OCI-M2 (cell line): ENCODE data around the gene MYL9.

Experiments
- DNase-seq: peaks from one replicate; lab custom pipeline; 2025; ENCODE audit not compliant: unreplicated experiment; lab: John Stamatoyannopoulos, UW

MYL9 gene

DNA sequence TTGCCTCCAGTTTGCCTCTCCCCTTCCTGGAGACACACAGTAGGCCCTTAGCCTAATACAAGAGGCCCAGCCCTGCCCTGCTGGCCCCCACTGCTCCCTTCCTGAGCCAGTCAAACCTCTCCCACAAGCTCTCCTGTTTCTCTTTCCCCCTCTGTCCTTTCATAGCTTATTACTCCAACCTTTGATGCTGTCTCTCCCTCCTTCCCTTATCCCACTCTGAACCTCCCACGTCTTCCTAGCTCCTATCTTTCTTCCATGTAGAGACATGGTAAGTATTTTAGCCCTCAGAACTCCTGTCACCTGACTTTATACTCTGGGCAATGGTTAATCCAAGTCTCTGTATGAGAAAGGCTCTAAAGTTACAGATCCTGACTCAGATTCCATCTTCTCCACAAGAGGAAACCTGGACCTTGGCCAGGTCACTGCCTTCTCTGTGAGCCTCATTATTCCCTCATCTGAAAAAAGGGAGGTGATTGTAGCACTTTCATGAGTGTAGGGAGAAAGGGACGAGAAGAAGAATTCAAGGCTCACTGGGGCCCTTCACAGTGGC lies 38.8 kb downstream of the MYL9 start:
- no peak for DNase-seq

DNA sequence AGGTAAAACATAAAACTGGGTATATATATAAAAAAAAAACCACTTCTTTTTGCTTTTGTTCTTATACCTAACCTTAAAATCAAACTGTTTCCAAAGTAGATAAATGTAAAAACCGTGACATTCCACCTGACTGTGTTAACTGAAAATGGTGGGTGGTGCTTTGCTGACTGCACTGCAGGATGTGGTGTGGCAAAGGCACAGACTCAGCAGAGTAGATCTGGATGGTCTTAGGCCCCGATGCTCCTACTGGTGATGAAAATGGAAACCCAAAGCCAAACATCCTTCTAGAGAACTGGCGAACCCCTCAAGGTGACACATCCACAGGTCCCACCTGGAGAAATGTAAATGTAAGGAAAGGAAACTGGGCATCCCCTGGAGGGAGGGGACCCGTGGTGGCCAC lies 41.0 kb downstream of the MYL9 start:
- DNase-seq, result no peak

DNA sequence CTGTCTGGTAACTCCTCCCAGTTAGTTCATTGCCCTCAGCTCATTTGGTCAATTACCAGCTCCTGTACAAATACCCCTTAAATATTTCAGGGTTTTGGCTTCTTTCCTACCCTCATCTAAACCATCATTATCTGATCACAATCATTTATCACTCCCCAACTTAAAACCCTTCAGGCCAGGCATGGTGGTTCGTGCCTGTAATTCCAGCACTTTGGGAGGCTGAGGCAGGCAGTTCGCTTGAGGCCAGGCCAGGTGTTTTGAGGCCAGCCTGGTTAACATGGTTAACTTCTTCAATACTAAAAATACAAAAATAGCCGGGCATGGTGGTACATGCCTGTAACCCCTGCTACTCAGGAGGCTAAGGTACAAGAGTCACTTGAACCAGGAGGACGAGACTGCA lies 41.5 kb downstream of the MYL9 start:
- no peak for DNase-seq

DNA sequence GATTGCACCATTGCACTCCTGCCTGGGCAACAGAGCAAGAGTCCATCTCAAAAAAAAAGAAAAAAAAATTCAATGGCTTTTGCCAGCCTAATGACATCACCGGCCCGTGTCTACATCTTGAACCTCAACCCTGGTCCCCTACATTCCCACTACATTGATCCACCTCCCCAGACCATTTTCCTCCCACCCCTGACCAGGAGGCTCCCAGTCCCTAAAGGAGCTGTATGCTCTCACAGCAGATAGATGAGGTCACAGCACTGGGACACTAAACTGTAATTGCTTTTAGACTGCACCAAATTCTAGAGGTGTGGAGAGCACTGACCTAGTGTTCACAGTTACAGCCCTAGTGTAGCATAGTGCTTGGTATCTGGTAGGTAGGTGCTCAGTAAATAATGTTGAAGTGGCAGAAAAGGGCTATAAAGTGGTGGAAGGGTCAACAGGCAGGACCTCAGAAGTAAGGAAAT lies 42.7 kb downstream of the MYL9 start:
- no peak for DNase-seq

DNA sequence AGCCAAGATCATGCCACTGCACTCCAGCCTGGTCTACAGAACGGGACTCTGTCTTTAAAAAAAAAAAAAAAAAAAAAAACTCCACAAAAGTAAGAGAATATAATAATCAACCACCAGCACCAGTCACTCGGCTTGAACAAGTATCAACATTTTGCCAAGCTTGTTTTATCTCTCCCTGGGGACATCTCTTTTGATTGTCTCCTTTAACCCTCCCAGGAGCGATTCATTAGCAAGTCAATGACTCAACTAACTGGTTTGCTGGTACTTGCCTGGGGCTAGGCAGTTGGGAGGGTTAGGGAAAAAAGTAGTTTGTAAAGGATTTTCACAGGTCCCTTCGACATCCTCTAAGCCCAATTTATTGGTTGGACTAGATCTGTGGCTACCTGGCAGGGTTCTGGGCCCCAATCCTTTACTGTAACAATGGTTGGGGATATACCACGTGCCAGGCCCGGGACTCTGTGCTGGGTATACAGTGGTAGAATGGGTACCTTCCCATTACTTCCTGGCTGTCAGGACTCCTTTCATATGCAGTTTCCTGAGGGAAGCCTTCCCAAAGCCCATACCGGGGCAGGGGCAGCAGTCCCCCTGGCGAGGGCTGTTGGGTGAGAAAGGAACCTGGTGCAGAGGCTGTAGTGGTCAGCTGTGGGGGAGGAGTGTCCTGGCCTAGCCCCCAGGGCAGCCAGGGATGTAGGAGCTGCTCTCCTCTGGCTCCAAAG lies 44.2 kb downstream of the MYL9 start:
- DNase-seq, result no peak

DNA sequence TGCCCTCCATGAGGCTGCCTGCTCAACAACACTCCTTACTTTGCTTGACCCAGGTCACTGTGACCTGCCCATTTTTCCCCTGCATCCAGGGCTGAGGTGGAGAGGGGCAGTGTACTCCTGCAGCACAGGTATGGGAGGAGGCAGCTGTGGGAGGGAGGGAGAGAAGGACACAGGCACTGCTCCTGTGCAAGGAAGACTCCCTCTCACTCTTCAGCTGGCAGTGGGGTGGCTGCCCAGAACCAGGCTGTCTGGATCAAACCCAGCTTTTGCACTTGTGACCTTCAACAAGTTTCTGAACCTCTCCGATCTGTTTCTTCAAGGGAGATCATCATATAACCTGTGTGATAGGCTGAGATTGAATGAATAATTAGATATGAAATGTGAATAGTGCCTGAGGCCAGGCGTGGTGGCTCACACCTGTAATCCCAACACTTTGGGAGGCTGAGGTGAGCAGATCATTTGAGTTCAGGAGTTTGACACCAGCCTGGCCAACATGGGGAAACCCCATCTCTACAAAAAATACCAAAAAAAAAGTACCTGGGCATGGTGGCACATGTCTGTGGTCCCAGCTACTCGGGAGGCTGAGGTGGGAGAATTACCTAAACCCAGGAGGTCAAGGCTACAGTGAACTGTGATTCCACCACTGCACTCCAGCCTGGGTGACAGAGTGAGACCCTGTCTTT lies 46.2 kb downstream of the MYL9 start:
- DNase-seq, result no peak

DNA sequence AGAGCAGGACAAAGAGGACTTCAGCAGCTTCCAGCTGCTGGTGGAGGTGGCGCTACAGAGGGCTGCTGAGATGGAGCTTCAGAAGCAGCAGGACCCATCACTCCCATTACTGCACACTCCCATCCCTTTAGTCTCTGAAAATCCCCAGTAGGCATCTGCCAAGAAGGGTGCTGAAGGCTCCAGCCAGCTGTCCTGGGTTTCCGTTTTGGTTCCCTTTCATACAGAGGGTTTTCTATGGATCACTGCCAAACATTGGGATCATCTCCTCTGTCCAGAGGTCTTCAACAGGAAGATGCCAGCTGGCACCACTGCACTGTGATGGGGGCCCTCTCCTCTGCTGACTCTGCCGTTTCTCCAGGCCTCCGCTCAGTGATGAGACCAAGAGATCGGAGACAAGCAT lies 50.0 kb downstream of the MYL9 start:
- DNase-seq, result no peak

DNA sequence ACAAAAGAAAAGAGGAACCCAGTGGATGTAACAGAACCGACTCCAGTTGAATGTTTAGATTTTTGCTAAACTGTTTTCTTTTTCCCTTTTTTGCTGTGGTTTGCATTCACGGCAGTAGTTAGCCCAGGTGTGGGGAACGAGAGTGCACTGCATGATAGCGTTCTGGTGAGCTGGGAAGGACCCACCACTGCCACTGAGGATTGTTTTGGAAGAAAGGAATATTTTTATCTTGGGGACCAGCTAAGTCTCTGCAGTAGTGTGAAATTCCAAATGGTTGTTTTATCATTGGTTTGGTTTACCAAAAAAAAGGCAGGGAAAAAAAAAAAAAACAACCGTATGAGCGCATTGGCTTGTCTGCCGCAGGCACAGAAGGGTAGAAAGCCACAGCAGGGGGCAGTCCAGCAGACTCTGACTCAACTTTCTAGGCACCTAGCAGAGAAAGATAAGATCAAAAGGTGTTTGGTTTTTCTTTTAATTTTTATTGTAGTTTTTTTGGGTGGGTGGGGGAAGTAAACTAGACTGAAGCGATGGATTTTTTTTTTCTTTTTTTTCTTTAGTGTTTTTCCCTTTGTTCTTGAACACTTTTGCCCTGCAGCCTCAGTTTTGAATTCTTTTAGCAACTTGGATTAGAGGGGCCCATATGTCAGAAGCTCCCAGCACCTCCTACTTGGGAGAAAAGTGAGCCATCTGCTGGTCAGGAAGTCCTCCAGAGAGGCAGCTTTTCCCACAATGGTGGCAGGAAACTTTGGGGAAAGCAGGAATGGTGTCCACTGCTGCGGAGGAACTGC lies 50.7 kb downstream of the MYL9 start:
- no peak for DNase-seq

DNA sequence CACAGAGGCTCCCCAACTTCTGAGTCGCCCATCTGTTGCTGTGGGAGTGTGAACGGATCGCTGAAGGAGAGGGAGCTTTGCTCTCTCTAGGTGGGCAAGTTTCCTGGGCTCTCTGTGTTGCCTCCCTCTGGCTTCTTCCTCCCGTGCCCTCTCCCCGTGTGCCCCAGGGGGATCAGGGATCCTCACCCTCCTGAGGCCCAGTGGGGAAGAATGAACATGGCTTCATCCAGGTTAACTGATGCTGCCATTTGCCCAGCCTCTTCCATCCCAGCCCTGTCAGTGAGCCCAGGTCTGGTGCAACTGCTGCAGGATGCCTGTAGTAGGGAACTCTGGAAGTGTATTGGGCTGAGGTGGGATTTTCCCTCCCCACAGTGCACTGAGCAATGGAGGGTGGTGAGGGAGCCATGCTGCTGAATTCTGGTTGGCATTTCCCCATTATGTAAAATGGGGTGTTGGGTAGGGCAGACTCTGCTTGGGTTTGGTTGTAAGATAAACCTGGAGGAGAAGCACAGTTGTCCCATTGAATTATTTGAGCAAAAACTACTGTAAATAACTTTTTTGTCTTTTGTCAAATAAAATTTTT lies 52.1 kb downstream of the MYL9 start:
- DNase-seq, result no peak

DNA sequence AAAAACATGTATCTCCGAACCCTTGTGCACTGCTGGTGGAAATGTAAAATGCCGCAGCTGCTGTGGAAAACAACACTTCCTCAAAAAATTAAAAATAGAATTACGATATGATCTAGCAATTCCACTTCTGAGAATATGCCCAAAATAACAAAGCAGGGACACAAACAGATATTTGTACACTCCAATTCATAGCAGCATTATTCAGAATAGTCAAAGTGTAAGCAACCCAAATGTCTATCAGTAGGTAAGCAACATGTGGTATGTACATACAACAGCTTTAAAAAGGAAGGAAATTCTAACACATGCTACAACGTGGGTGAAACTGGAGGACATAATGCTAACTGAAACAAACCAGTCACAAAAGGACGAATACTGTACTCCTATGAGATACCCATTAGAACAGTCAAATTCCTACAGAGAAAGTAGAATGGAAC lies 58.6 kb downstream of the MYL9 start:
- DNase-seq, result no peak
